Measurements from ENCODE around the gene TNRC6C.
A peak's percentile ranks its signal among the peaks of the same experiment; 100 is the strongest.
"Not testable (repeated sequence)": the region's sequence is repeated elsewhere in the genome, so short reads cannot be mapped to it uniquely, and the experiment has no call there.

The TNRC6C gene

GRCh38 chr17:78127239-78127887 lies 168.9 kb downstream of the TNRC6C start:
- peak in 2 of 4 experiments; percentile 47 to 52 for DNase-seq

DNA sequence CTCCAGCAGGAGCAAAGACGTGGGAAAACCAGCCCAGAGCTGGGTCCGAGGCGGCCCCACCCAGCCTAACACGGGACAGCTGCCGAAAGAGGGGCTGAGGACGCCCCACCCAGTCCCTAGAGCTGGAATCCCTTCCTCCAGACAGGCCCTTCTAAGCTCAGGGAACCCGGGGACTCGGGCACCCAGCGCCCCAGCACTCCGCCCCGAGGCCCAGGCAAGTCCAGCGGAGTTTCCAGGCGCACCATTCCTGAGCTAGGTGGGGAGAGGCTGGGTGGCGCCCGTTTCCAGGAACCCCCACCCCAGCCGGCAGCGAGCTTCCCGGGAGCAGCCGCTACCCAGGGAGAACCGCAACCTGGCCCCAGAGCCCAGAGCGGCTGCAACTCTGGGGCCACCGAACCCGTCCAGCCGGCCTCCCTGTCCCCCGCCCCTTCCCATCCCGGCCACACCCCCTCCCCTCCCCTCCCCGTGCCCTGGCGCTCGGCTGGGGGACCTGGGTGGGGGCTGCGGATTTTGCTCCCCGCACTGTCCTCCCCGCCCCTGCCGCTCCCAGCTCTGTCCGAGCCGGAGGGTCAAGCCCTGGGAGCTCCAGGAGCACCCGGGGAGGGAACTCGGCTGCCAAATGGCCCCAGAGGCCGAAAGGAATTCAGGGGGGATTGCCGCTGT lies 169.5 kb downstream of the TNRC6C start:
- no peak for DNase-seq

DNA sequence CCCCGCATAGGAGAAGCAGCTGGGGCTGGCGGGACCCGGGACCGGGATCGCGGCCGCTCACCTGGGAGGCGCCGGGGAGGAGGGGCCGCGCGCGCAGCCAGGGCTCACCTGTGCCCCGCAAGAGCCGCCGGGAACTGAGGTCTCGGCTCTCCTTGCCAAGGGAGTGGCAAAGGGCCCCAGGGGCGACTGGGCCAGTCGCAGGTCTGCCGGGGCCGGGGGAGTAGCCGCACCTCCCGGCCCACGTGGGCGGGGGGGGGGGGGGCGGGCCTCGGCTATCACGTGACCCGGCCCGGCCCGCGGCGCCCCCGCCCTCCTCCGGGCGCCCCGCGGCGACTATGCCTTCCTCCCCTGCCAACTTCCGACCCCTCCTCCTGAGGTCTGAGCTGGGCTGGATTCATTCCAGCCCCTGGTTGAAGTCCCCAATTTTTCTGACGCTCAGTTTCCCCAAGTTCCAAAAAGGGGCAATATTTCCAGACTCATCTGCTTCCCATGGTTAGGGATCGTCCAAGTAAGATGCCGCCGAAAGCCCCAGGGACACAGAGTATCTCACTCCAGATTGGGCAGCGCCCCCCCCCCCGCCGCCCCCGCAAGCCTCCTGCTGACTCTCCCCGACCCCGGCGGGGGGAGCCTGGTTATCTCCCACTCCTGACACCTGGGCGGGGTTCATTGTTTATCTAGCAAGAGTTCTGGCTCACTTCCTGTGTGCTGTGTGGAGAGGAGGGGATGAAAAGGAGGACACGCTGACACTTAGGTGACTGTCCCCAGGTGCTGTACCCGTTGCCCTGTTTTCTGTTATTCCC lies 170.2 kb downstream of the TNRC6C start, which contains the start of gene TMC6:
Gene TMC6 (minus strand): TSS at position 205 of the 800 bp plus-strand sequence. CDS start 1,923 bp downstream, outside the sequence.
- peak in 2 of 4 experiments; percentile 55 to 72 for DNase-seq

DNA sequence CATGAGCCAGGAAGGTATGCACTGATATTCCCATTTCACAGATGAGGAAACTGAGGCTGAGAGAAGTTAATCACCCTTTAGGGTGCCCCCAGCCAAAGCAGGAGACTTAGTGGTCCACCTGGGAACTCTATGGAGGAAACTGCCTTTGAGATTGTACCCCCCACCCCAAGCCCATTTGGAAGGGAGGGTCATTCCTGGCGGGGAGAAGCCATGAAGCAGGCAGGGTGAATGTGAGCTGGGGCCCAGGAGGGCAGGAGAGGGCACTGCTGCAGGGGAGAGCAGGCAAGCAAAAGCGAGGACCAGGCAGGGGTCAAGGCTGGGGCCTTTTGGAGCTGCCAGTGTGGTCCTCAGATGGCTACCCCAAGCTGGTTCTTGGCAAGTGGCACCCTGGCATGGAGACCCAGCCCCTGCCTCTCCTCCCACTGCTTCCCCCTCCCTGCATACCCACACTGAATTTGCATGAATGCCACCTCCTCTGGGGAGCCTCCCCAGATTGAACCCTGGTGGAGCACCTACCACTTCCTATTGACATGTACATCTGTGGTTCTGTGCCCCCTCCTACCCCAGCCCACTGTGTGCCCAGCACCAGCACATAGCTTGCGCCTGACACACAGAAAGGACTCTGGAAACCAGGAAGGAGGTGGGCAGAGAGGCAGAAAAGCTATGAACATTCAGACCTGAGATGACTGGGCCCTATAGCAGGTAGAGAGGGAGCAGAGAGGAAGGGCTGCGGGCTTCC lies 171.0 kb downstream of the TNRC6C start:
- peak in 2 of 4 experiments; percentile 34 to 46 for DNase-seq

DNA sequence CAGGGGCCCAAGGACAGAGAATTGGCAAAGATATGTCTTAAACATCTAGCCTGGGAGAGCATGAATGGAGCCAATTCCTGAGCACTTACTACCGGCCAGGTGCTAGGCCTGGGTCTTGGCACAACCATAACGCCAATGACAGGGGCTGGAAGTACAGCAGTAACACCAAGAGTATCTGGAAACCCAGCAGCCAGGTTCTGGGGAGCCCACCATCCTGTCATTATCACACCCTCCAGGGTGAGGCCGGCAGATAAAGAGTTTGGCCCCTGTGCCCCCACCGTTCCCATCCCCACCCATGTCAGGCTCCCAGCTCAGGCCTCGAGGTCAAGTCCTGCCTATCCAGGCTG lies 171.6 kb downstream of the TNRC6C start:
- no peak for DNase-seq

GRCh38 chr17:78130437-78131101 lies 172.1 kb downstream of the TNRC6C start, which contains the start of gene TMC8:
Gene TMC8 (plus strand): TSS chr17:78130771. CDS start chr17:78131589, 818 bp downstream.
- peak in 2 of 4 experiments; percentile 64 to 73 for DNase-seq

DNA sequence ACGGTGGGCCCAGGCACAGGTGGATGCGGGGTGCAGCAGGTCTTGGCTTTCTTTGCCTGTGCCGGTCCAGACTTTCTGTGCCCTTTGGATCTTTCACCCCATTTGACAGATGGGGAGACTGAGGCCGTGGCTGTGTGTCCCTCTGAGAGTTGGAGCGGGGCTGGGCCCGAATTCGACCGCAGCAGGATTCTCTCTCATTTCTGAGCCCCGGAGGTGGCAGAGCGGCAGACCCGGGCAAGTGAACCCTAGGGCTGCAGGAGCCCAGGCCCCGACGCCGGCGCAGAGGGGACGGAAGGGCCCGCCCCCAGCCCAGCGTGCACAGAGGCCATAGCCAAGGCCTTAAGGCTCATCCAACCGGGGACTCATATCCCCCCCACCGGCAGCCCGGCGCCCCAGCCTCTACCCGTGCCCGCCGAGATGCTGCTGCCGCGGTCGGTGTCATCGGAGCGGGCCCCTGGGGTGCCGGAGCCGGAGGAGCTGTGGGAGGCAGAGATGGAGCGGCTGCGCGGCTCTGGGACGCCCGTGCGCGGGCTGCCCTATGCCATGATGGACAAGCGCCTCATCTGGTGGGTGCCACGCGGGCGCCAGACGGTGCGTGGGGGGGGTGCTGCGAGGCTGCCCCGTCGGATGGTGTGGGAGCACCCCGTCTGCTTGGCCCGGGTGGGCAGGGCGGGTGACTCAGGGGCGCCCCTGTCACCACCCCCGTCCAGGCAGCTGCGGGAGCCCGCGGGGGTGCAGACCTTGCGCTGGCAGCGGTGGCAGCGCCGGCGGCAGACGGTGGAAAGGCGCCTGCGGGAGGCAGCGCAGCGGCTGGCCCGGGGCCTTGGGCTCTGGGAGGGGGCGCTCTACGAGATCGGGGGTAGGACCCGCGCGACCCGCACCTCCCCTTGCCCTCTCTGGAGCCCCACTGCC lies 172.9 kb downstream of the TNRC6C start:
- peak in 1 of 4 experiments; percentile 45 for DNase-seq

GRCh38 chr17:78132084-78132676 lies 173.7 kb downstream of the TNRC6C start:
- peak in 2 of 4 experiments; percentile 45 to 50 for DNase-seq

DNA sequence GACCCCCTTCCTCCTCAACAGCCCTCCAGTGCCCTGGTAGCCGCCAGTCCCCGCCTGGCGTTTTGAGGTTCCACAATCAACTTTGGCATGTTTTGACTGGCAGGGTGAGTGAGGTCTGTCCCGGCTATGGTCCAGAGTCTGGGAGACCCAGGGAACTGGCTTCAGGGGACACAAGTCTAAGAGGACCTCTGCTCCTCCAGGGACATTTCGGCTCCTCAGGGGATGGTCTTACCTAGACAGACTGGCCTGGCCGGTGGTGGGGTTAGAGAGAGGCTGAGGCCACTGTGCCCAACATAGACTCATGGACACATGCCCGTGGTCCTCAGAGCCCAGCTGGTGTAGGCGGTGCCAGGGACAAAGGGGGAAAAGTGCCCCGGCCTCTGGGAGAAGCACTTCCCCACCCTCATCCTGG lies 174.3 kb downstream of the TNRC6C start:
- no peak for DNase-seq

DNA sequence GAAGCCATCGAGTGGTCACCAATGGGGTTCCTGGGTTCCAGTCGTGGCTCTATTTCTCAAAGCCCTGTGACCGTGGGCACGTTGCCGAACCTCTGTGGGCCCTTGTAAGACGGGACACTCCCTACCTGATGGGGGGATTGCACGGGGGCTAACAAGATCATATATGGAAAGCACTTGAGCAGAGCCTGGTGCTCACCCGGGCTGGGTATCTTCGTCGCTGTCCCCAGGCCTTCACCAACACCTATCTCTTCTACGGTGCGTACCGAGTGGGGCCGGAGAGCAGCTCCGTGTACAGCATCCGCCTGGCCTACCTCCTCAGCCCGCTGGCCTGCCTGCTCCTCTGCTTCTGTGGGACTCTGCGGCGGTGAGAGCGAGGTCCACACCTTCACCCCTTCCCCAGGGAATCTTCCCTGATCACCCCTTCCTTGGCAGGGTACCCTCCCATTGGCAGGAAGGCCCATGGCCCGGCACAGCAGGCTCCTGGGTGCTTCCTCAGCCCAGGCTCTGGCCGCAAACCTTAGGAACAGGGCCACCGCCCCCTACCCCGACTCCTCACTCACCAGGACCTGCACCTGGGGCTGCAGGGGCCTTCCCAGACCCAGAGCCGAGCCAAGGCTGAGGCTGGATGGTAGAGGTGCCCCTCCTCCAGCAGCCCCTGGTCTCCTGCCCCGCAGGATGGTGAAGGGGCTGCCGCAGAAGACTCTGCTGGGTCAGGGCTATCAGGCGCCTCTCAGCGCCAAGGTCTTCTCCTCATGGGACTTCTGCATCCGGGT lies 174.9 kb downstream of the TNRC6C start:
- no peak for DNase-seq

DNA sequence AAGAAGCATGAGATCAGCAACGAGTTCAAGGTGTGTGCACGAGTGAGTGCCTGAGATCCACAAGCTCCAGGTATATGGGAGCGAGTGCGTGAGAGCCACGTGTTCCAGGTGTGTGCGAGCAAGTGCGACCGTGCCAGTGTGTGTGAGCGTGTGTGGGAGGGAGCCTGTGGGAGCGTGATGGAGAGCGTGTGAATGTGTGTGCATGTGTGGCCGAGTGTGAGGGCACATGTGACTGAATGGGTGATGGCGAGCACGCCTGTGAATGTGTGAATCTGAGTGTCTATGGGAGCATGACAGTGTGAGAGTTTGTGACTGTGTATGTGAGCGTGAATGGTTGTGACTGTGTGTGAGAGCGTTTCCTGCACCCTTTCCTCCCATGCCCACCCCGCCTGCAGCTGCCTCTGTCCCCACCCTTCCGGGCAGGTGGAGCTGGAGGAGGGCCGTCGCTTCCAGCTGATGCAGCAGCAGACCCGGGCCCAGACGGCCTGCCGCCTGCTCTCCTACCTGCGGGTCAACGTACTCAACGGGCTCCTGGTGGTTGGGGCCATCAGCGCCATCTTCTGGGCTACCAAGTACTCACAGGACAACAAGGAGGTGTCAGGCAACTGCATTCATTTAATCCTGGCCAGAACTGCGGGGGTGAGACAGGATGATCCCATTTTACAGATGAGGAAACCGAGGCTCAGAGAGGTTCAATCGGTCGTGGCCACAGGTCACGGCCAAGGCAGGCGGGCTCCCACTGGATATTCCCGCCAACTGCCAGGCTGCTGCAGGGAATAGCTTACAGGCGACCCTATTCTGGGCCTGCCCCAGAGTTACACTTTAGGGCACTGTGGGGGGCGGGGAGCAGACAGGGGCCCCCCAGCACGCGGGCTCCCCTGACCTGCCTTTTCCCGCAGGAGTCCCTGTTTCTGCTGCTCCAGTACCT lies 175.7 kb downstream of the TNRC6C start:
- peak in 3 of 4 experiments; percentile 41 to 67 (median 55) for DNase-seq

DNA sequence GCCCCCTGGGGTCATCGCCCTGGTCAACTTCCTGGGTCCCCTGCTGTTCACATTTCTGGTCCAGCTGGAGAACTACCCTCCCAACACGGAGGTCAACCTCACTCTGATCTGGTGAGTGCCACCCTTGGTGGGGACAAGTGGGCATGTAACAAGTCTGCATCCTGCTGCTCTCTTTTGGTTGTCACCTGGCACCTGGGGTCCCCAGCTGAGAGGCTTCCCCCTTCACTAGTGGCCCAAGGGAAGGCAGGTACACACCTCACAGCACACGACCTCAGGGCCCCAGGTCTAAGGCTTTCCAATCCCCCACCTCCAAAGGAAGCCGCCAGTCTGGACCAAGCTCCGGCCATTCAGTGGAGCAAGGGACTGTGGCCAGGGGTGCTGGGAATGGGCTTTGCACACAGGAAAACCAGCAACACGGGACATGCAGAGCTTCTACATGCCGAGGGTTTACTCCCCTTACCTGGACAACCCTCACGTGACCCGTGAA lies 176.4 kb downstream of the TNRC6C start:
- no peak for DNase-seq

GRCh38 chr17:78135858-78136500 lies 177.5 kb downstream of the TNRC6C start:
- DNase-seq, result no peak

DNA sequence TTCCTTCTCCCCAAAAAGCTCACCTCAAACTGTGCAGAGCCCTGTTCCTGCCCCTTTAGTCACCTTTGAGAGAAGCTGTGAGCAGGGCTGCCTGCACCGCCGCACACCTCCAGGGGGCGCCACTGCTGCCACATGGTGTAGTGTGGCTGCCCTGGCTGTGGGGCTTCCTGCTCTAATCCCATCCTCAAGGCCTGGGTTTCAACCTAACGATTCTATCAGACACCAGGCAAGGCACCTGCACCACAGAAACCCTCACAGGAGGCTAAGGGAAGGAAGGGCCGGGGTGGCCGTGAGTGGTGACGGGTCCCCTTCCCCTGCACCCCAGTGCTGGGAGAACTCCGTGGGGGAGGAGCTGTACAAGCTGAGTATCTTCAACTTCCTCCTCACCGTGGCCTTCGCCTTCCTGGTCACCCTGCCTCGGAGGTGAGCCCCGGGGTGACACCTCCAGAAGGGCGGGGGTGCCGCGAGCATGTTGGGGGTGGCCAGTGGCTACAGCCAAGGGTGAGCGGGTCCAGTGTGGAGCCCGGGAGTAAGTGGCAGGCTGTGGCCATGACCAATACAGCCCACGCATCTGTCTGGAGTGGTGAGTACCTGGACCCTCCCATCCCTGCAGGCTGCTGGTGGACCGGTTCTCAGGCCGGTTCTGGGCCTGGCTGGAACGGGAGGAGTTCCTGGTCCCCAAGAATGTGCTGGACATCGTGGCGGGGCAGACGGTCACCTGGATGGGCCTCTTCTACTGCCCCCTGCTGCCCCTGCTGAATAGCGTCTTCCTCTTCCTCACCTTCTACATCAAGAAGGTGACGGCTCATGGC lies 179.1 kb downstream of the TNRC6C start:
- DNase-seq, result peak in 2 of 4 experiments; percentile 31 to 54

DNA sequence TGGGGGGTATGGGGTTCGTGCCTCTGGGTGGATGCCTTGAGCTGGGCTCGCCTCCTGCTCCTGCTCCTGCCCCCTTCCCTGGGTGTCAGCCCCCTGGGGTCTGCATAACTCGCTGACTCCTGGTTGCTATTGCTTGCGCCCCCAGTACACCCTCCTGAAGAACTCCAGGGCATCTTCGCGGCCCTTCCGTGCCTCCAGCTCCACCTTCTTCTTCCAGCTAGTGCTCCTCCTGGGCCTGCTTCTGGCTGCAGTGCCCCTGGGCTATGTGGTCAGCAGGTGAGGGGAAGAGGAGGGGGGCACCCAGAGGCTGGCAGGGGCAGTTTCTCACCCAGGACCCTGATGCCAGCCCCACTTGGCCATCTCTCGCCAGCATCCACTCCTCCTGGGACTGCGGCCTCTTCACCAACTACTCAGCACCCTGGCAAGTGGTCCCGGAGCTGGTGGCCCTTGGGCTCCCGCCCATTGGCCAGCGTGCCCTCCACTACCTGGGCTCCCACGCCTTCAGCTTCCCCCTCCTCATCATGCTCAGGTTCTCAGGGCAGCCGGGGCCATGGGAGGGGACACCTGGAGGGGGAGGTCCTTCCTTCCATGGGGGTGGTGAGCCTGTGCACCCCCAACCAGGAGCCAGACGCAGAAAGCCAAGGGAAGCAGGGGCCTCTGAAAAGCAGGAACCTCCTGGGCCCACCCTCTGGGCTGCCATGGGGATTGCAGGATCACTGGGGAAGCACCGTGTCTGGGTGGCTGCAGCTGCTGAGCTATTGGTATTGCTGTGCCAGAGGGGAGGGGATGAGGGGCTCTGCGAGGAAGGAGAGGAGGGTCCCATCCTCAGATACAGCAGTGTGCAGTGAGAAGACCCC lies 179.9 kb downstream of the TNRC6C start:
- no peak for DNase-seq

- not testable (repeated sequence) for DNase-seq
Measured at GRCh38 chr17:78139861-78140168, 181.3 kb downstream of the TNRC6C start.
